SH-SY5Y (cell line): ENCODE data around the gene MYO18B.

Experiments
- GATA2 ChIP-seq: IDR thresholded peaks from 2 replicates; pipeline ENCODE4 v1.6.1; 2011; ENCODE audit warnings: mild to moderate bottlenecking, low read depth, low read length
- GATA3 ChIP-seq: IDR thresholded peaks from 2 replicates; pipeline ENCODE4 v1.6.1; 2011; ENCODE audit warnings: low read depth, mild to moderate bottlenecking, low read length, moderate library complexity

GRCh38 chr22:25829808-25830777 lies 88.1 kb downstream of the MYO18B start:
- TF ChIP-seq GATA2 = no peak
- no peak for TF ChIP-seq GATA3
